Endothelial cell of umbilical vein (primary cell): ENCODE data around the gene HSD17B4. TPM values are rescaled to one million over a fixed set of nuclear protein-coding genes. Genes with fewer than 3 reads are reported as not detected.

Experiments
- BruUV-seq: library from RNA; stranded (reverse); fragments of 400-500 nt; replicated peaks from 2 replicates; lab custom pipeline; 2021; lab: Mats Ljungman, UMichigan
- CTCF ChIA-PET: fragments of 300-600, 350-600 bp; sonication (Branson Sonifier 250); formaldehyde crosslinking; loops from one replicate; lab custom pipeline; 2021; ENCODE audit warnings: antibody characterized with exemption, inconsistent platforms; lab: Charles Lee
- POLR2A ChIA-PET: fragments of 300-600, 350-600 bp; sonication (Branson Sonifier 250); formaldehyde crosslinking; loops from one replicate; lab custom pipeline; 2021; ENCODE audit warnings: antibody characterized with exemption, inconsistent platforms; lab: Charles Lee
- DNase-seq: peaks from one replicate; pipeline ENCODE4 v3.0.0-alpha.2; 2011; ENCODE audit warnings: low read depth, low spot score
- FAIRE-seq: peaks from 2 replicates; lab custom pipeline; 2011; peaks lifted over from hg19 to GRCh38; lab: Jason Lieb, UNC
- H2AFZ ChIP-seq: 2 replicates; pipeline ENCODE4 v1.6.0; 2012; ENCODE audit warnings: low read depth, low read length, control low read depth, inconsistent platforms
- H3K27ac ChIP-seq: 2 replicates; pipeline ENCODE4 v1.5.1; 2011; ENCODE audit warnings: low read depth, mild to moderate bottlenecking, control low read depth, low read length, moderate library complexity; ENCODE audit not compliant: insufficient read depth
- H3K27me3 ChIP-seq, 2 experiments: 2 replicates each; pipeline versions ENCODE4 v1.6.0 to v1.6.1; 2011; ENCODE audit warnings: low read length in 2 of 2, mixed read lengths in 1 of 2; ENCODE audit not compliant: control insufficient read depth in 2 of 2, insufficient read depth in 2 of 2
- H3K36me3 ChIP-seq, 2 experiments: 2 replicates in 1 of 2; 3 replicates in 1 of 2; pipeline ENCODE4 v1.5.1; 2011; ENCODE audit warnings: low read length in 2 of 2, mild to moderate bottlenecking in 1 of 2, moderate library complexity in 1 of 2; ENCODE audit not compliant: control insufficient read depth in 2 of 2, insufficient read depth in 2 of 2; ENCODE audit errors: extremely low read depth in 1 of 2
- H3K4me1 ChIP-seq: 3 replicates; pipeline ENCODE4 v1.5.1; 2011; ENCODE audit warnings: mild to moderate bottlenecking, low read length; ENCODE audit not compliant: control insufficient read depth, insufficient read depth; ENCODE audit errors: extremely low read depth
- H3K4me2 ChIP-seq: 2 replicates; pipeline ENCODE4 v1.6.1; 2011; ENCODE audit warnings: low read length, control low read depth, mixed read lengths; ENCODE audit not compliant: insufficient read depth
- H3K4me3 ChIP-seq, 3 experiments: fragments of 200-600 bp in 1 of 3; sonication (generic), shearing (Covaris generic) in 1 of 3; replicated peaks in 1 of 3; 2 replicates each; pipeline ENCODE4 v1.5.1; 2011 to 2016; ENCODE audit warnings: control low read depth in 3 of 3, low read length in 3 of 3, mild to moderate bottlenecking in 2 of 3, inconsistent platforms in 1 of 3, low read depth in 1 of 3, moderate library complexity in 1 of 3; ENCODE audit not compliant: insufficient read depth in 1 of 3
- H3K79me2 ChIP-seq: 2 replicates; pipeline ENCODE4 v1.6.0; 2012; ENCODE audit warnings: low read length, inconsistent platforms; ENCODE audit not compliant: control insufficient read depth, insufficient read depth
- H3K9ac ChIP-seq: replicated peaks from 2 replicates; pipeline ENCODE3; 2011; ENCODE audit warnings: low read length, control low read depth; ENCODE audit not compliant: insufficient read depth; ENCODE audit errors: extremely low read depth
- H3K9me1 ChIP-seq: replicated peaks from 3 replicates; pipeline ENCODE4 v1.6.0; 2011; ENCODE audit warnings: mild to moderate bottlenecking, low read length; ENCODE audit not compliant: control insufficient read depth, insufficient read depth; ENCODE audit errors: extremely low read depth
- H3K9me3 ChIP-seq: replicated peaks from 2 replicates; pipeline ENCODE4 v1.5.1; 2012; ENCODE audit warnings: low read length, inconsistent platforms; ENCODE audit not compliant: control insufficient read depth, insufficient read depth
- H4K20me1 ChIP-seq: replicated peaks from 2 replicates; pipeline ENCODE3; 2011; ENCODE audit warnings: mild to moderate bottlenecking, low read length; ENCODE audit not compliant: control insufficient read depth, insufficient read depth; ENCODE audit errors: extremely low read depth
- CTCF ChIP-seq, 2 donors: IDR thresholded peaks; 1 replicate in 1 of 2; 2 replicates in 1 of 2; pipeline ENCODE4 v1.5.1; 2011; ENCODE audit warnings: low read length in 2 of 2, mild to moderate bottlenecking in 2 of 2, moderate library complexity in 2 of 2, control low read depth in 1 of 2, inconsistent platforms in 1 of 2, low read depth in 1 of 2; ENCODE audit not compliant: insufficient read depth in 1 of 2; ENCODE audit errors: extremely low read depth in 1 of 2
- GATA2 ChIP-seq: IDR thresholded peaks from 2 replicates; pipeline ENCODE4 v1.7.0; 2011; ENCODE audit warnings: low read depth, mild to moderate bottlenecking, moderate library complexity, mixed read lengths, low read length; ENCODE audit not compliant: insufficient read length, insufficient read depth
- MAX ChIP-seq: IDR thresholded peaks from 2 replicates; pipeline ENCODE4 v1.6.1; 2011; ENCODE audit not compliant: insufficient read depth, insufficient read length
- dilution Hi-C: fragments of 300-500 bp; cut with MboI; formaldehyde crosslinking; loops from one replicate; pipeline ENCODE4 v1.15.0; 2019; ENCODE audit warnings: low sequenced_read_pairs; ENCODE audit not compliant: extremely low pct_ligation_motif_present
- intact Hi-C: fragments of 100-400 bp; cut with micrococcal nuclease; formaldehyde crosslinking; loops from one replicate; pipeline ENCODE4 v1.10.0; 2022
- polyA plus RNA-seq, 4 experiments: library from polyadenylated mRNA; depleted of rRNA in 3 of 4; stranded (reverse) in 3 of 4; unstranded in 1 of 4; fragments of >200 nt; gene quantifications; 2 replicates each; pipeline versions ENCODE4 v1.2.1 to v1.2.3, GENCODE V29; 2011 to 2012; ENCODE audit warnings: missing spikeins in 1 of 4
- total RNA-seq: library from RNA; stranded (reverse); gene quantifications from 2 replicates; pipeline ENCODE4 v1.2.3, GENCODE V29; 2021

The HSD17B4 gene
- total and polyA plus RNA-seq, 2 donors (not counting 3 experiments of a cell fraction or from before 2014, with no cell fraction given), result 91.4 to 124 TPM

GRCh38 chr5:119409235-119409815 lies 43.0 kb upstream of the HSD17B4 start:
- TF ChIP-seq MAX (no peak), GATA2 (no peak), CTCF (IDR thresholded peaks at IDR 0.05; ENCODE audit: extremely low read depth in 1 of 2, insufficient read depth in 1 of 2, low read depth in 1 of 2, low read length in 2 of 2) (peak in 1 of 2 donors; percentile 4)
- Histone ChIP-seq H3K9me1 (no peaks in the 10 kb centered on the region), H3K27me3 (peaks cover 11 to 22% of the 10 kb centered on the region in 2 experiments), H3K27ac (no peak overlapping the region), H4K20me1 (no peaks in the 10 kb centered on the region), H3K4me1 (peaks cover 4% of the 10 kb centered on the region), H3K4me2 (no peak overlapping the region), H3K4me3 (no peak overlapping the region), H2AFZ (no peak overlapping the region), H3K36me3 (no peaks in the 10 kb centered on the region), H3K9ac (no peak overlapping the region), H3K9me3 (no peaks in the 10 kb centered on the region), H3K79me2 (no peaks in the 10 kb centered on the region)
- ChIA-PET POLR2A (no interaction called here), CTCF (interaction anchor here (0.5 to 5.8 kb wide), 4 partner anchors 42 to 421 kb away, joined by 3 to 163 read pairs (median 78); partner anchors contain the start of gene DTWD2)
- DNase-seq (no peak), FAIRE-seq (no peak)
- no TSS peak for BruUV-seq
- intact Hi-C loops, result no loop called here
- dilution Hi-C loops, result no loop called here
